Osteocyte (in vitro differentiated cells): Measurements from ENCODE around the gene CCDC148. TPM values are rescaled to one million over a fixed set of nuclear protein-coding genes. Genes with fewer than 3 reads are reported as not detected.

Experiments
- DNase-seq: peaks from one replicate; pipeline ENCODE4 v3.0.0; 2021; ENCODE audit warnings: mixed read lengths; ENCODE audit not compliant: unreplicated experiment; ENCODE audit errors: extremely low spot score
- H3K27ac Mint-ChIP-seq: one replicate; pipeline ENCODE4 v1.8.0; 2021; ENCODE audit warnings: mild to moderate bottlenecking, mixed read lengths; ENCODE audit not compliant: unreplicated experiment
- H3K27me3 Mint-ChIP-seq: one replicate; pipeline ENCODE4 v1.8.0; 2021; ENCODE audit warnings: mixed read lengths; ENCODE audit not compliant: unreplicated experiment
- H3K36me3 Mint-ChIP-seq: one replicate; pipeline ENCODE4 v1.8.0; 2021; ENCODE audit warnings: mixed read lengths; ENCODE audit not compliant: unreplicated experiment
- H3K4me1 Mint-ChIP-seq: one replicate; pipeline ENCODE4 v1.8.0; 2021; ENCODE audit warnings: mixed read lengths; ENCODE audit not compliant: unreplicated experiment
- H3K4me3 Mint-ChIP-seq: one replicate; pipeline ENCODE4 v1.8.0; 2021; ENCODE audit warnings: mild to moderate bottlenecking, moderate library complexity, mixed read lengths; ENCODE audit not compliant: unreplicated experiment
- H3K9me3 Mint-ChIP-seq: one replicate; pipeline ENCODE4 v1.8.0; 2021; ENCODE audit warnings: mixed read lengths; ENCODE audit not compliant: unreplicated experiment
- total RNA-seq: library from RNA; stranded (reverse); gene quantifications from 2 replicates; pipeline ENCODE4 v1.2.1, GENCODE V29; 2021
- TF ChIP-seq, protein P1 (sequence below): fragments of 200-600 bp; sonication (generic); IDR thresholded peaks from 2 replicates; pipeline ENCODE4 v1.5.0; 2021; ENCODE audit warnings: antibody characterized with exemption, mild to moderate bottlenecking, moderate library complexity

The CCDC148 gene
- total RNA-seq, 1 donor from 2014 or later = 2.8 TPM

DNA sequence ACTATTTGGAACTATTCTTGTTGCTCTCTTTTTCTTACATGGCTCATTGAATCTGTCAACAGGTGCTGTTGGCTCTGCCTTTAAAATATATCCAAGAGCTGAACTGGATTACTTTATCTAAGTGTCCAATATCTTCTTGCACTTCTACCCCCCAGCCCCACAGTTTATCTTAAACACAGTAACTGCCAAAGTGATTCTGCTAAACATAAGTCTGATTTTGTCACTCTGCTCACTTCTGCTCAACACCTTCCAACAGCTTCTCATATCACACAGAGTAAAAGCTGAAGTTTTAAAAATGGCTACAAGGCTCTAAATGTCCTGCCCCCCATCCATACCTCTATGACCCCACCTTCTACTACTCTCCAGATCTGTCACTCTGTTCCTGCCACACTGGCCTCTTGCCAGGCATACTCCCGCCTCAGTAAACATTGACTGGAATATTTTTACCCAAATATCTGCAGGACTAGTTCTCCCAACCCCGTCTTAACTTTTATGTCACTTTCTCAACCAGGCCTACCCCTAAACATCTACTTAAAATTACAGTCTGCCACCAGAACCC lies 130.7 kb downstream of the CCDC148 start:
- no peak overlapping the region for H3K27ac Mint-ChIP-seq
- peaks cover 11% of the 10 kb centered on the region for H3K4me1 Mint-ChIP-seq

DNA sequence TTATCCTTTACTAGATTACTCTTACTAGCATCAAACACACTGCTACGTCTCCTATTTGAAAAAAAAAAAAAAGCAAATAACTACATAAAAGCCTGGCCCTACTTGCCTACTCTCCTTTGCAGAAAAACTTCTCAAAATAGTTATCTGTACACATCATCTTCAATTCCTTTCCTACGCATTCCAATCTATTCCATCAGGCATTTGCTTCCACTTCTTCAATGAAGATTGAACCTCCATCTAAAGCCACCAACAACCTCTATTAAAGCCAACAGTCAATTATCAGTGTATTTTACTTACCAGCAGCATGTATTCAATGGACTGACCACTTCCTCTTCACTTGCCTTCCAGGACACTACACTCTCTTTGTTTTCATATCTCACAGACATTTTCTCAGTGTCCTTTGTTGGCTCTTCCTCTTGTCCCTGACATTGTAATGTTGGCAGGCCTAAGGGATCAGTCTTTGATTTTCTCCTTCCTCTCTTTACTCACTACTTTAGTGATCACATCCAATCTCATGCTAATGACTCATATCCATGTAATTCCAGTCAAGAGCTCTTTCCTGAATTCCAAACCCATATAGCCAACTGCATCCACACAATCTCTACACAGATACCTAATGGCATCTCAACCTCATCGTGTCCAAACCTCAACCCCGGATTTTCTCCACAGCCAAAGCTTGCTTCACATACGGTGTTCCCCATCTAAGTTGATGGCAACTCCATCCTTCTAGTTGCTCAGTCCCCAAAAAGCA lies 131.3 kb downstream of the CCDC148 start:
- Mint-ChIP-seq H3K27me3 (no peaks in the 10 kb centered on the region), H3K4me3 (no peak overlapping the region), H3K4me1 (peaks cover 11% of the 10 kb centered on the region), H3K27ac (no peak overlapping the region), H3K9me3 (no peaks in the 10 kb centered on the region), H3K36me3 (no peaks in the 10 kb centered on the region)
- no peak for DNase-seq
- TF ChIP-seq, protein P1, sequence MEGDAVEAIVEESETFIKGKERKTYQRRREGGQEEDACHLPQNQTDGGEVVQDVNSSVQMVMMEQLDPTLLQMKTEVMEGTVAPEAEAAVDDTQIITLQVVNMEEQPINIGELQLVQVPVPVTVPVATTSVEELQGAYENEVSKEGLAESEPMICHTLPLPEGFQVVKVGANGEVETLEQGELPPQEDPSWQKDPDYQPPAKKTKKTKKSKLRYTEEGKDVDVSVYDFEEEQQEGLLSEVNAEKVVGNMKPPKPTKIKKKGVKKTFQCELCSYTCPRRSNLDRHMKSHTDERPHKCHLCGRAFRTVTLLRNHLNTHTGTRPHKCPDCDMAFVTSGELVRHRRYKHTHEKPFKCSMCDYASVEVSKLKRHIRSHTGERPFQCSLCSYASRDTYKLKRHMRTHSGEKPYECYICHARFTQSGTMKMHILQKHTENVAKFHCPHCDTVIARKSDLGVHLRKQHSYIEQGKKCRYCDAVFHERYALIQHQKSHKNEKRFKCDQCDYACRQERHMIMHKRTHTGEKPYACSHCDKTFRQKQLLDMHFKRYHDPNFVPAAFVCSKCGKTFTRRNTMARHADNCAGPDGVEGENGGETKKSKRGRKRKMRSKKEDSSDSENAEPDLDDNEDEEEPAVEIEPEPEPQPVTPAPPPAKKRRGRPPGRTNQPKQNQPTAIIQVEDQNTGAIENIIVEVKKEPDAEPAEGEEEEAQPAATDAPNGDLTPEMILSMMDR = no peak

More for the DNA sequence above, 130.7 kb downstream of the CCDC148 start:
- peaks cover 2% of the 10 kb centered on the region for H3K9me3 Mint-ChIP-seq
- H3K27me3 Mint-ChIP-seq = no peaks in the 10 kb centered on the region
- H3K4me3 Mint-ChIP-seq = no peak overlapping the region
- TF ChIP-seq, protein P1 = no peak
- H3K36me3 Mint-ChIP-seq = peaks cover 2% of the 10 kb centered on the region
- no peak for DNase-seq

DNA sequence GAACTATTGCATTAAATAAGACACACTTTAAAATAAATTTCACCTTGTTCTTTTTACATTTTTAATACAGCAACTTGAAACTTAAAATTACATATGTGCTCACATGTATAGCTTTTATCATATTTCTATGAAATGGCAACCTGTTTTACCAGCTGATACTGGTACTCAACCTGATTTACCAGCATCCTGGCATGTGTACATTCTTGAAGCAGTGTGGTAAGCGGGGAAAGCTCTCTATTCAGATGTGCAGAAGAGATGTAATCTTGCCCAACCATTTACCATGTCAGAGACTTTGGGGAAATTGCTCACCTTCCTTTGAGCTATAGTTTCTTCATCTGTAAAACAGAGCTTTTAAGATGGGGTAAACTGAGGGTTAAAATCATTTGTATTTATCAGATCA lies 133.2 kb downstream of the CCDC148 start:
- H3K27ac Mint-ChIP-seq = no peak overlapping the region
- H3K4me3 Mint-ChIP-seq = no peak overlapping the region
- H3K36me3 Mint-ChIP-seq = no peaks in the 10 kb centered on the region
- TF ChIP-seq, protein P1 = no peak
- peaks cover 11% of the 10 kb centered on the region for H3K4me1 Mint-ChIP-seq
- peaks cover 8% of the 10 kb centered on the region for H3K9me3 Mint-ChIP-seq
- no peaks in the 10 kb centered on the region for H3K27me3 Mint-ChIP-seq
- no peak for DNase-seq

DNA sequence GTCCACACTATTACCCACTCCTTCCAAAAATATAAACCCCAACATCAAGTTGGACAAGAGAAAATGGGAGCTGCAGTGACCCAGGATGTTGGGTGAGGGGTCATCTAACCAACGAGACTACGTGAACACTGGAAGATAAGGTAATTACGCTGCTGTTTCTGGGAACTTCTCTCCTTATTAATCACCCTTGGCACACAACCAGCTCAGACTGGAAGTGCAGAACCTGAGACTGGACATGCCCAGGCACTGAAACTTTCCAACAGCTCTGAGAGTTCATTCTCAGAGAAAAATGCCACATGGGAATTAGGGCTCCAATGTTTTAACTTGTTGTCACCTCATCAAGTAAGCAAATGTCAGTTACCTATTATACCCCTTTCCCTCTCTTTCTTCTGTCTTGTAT lies 135.3 kb downstream of the CCDC148 start:
- TF ChIP-seq, protein P1 = no peak
- H3K27me3 Mint-ChIP-seq = no peaks in the 10 kb centered on the region
- H3K9me3 Mint-ChIP-seq = peaks cover 8% of the 10 kb centered on the region
- peak overlapping the region; percentile 31 for H3K27ac Mint-ChIP-seq
- no peak for DNase-seq
- H3K4me1 Mint-ChIP-seq = peaks cover 18% of the 10 kb centered on the region
- no peaks in the 10 kb centered on the region for H3K36me3 Mint-ChIP-seq
- H3K4me3 Mint-ChIP-seq = no peak overlapping the region

DNA sequence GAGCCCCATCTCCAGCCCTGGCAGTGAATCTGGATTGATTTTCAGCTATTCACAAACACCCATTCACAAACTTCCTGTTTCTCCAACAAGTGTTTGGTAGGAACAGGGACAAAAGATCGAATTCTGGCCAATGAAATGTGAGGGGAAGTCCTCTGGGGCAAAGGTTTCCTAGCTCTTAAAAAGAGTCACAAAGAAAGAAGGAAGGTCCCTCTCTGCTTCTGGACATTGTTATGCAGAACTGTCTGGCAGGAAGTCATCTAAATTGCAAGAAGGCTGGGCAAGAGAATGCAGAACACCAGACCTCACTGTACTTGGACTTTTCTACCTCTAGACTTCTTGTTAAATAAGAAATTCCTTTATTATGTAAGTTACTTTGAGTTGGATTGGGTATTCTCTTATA lies 137.3 kb downstream of the CCDC148 start:
- Mint-ChIP-seq H3K4me3 (no peak overlapping the region), H3K27ac (no peak overlapping the region), H3K36me3 (peaks cover 3% of the 10 kb centered on the region), H3K27me3 (no peaks in the 10 kb centered on the region), H3K4me1 (peaks cover 26% of the 10 kb centered on the region), H3K9me3 (peaks cover 8% of the 10 kb centered on the region)
- no peak for DNase-seq
- TF ChIP-seq, protein P1 = no peak
